OCI-LY7 (cell line): ENCODE measurements around the gene ACAP3. TPM values are rescaled to one million over a fixed set of nuclear protein-coding genes. Genes with fewer than 3 reads are reported as not detected.

ENCODE experiments used
- Bru-seq: library from RNA; stranded (reverse); fragments of 400-500 nt; gene quantifications from one replicate; lab custom pipeline; 2021; lab: Mats Ljungman, UMichigan
- BruChase-seq, 2 experiments: library from RNA; stranded (reverse); fragments of 400-500 nt; gene quantifications; one replicate each; lab custom pipeline; 2021; lab: Mats Ljungman, UMichigan
- BruUV-seq: library from RNA; stranded (reverse); fragments of 400-500 nt; replicated peaks from 2 replicates; lab custom pipeline; 2021; lab: Mats Ljungman, UMichigan
- CTCF ChIA-PET: fragments of 300-600 bp; sonication (Branson Sonifier 250); formaldehyde crosslinking; loops from one replicate; lab custom pipeline; 2022; ENCODE audit warnings: antibody characterized with exemption; ENCODE audit not compliant: unreplicated experiment; lab: Charles Lee
- POLR2A ChIA-PET: fragments of 300-600 bp; sonication (Branson Sonifier 250); formaldehyde crosslinking; loops from one replicate; lab custom pipeline; 2022; ENCODE audit warnings: antibody characterized with exemption; lab: Charles Lee
- DNase-seq: peaks from one replicate; pipeline ENCODE4 v3.0.0-alpha.2; 2015; ENCODE audit warnings: low spot score
- H2AFZ ChIP-seq: fragments of 200-600 bp; sonication (generic), shearing (Covaris generic); 2 replicates; pipeline ENCODE4 v1.6.1; 2014; ENCODE audit warnings: mild to moderate bottlenecking, antibody characterized with exemption, low read length, moderate library complexity
- H3K27ac ChIP-seq: fragments of 200-600 bp; sonication (generic); 2 replicates; pipeline ENCODE4 v1.5.1; 2014; ENCODE audit warnings: mixed run types, low read depth, mild to moderate bottlenecking, moderate library complexity, low read length, inconsistent platforms; ENCODE audit not compliant: poor library complexity, severe bottlenecking
- H3K36me3 ChIP-seq: fragments of 200-600 bp; sonication (generic); 2 replicates; pipeline ENCODE4 v1.6.1; 2014; ENCODE audit warnings: mild to moderate bottlenecking, antibody characterized with exemption, low read length, moderate library complexity, mixed read lengths; ENCODE audit not compliant: insufficient read depth
- H3K4me1 ChIP-seq: fragments of 200-600 bp; sonication (generic); 2 replicates; pipeline ENCODE4 v1.5.1; 2014; ENCODE audit warnings: mild to moderate bottlenecking, low read length; ENCODE audit not compliant: insufficient read depth, poor library complexity, severe bottlenecking
- H3K4me2 ChIP-seq: fragments of 200-600 bp; sonication (generic); 2 replicates; pipeline ENCODE4 v1.6.1; 2014; ENCODE audit warnings: mild to moderate bottlenecking, low read length
- H3K4me3 ChIP-seq: fragments of 200-600 bp; sonication (generic); 2 replicates; pipeline ENCODE4 v1.5.1; 2014; ENCODE audit warnings: mild to moderate bottlenecking, low read depth, low read length; ENCODE audit not compliant: poor library complexity, severe bottlenecking
- H3K79me2 ChIP-seq: fragments of 200-600 bp; sonication (generic); 2 replicates; pipeline ENCODE4 v1.6.1; 2016; ENCODE audit warnings: low read depth, mild to moderate bottlenecking, low read length, moderate library complexity, mixed read lengths; ENCODE audit not compliant: insufficient read depth
- H3K9me2 ChIP-seq: fragments of 200-600 bp; sonication (generic); 2 replicates; pipeline ENCODE4 v1.6.1; 2016; ENCODE audit warnings: mild to moderate bottlenecking, low read length, mixed read lengths; ENCODE audit not compliant: insufficient read depth
- H3K9me3 ChIP-seq: fragments of 200-600 bp; sonication (generic); 2 replicates; pipeline ENCODE4 v1.6.1; 2014; ENCODE audit warnings: mild to moderate bottlenecking, mixed run types, low read length, mixed read lengths
- H4K20me1 ChIP-seq: fragments of 200-600 bp; sonication (generic); 2 replicates; pipeline ENCODE4 v1.6.1; 2014; ENCODE audit warnings: mild to moderate bottlenecking, antibody characterized with exemption, low read length, moderate library complexity, mixed read lengths; ENCODE audit not compliant: insufficient read depth
- CTCF ChIP-seq: fragments of 200-600 bp; sonication (generic); conservative IDR thresholded peaks from 2 replicates; pipeline ENCODE4 v1.5.1; 2014; ENCODE audit warnings: mild to moderate bottlenecking, antibody characterized with exemption, low read length, moderate library complexity, mixed read lengths
- EZH2phosphoT487 ChIP-seq: fragments of 200-600 bp; sonication (generic); IDR thresholded peaks from 2 replicates; pipeline ENCODE4 v1.6.1; 2018; ENCODE audit warnings: low read depth, borderline replicate concordance, mild to moderate bottlenecking, mixed run types, antibody characterized with exemption, low read length, moderate library complexity, mixed read lengths
- intact Hi-C: fragments of 100-400 bp; cut with micrococcal nuclease; formaldehyde crosslinking; loops from one replicate; pipeline ENCODE4 v1.10.0; 2022; ENCODE audit not compliant: unreplicated experiment
- long read RNA-seq: library from polyadenylated mRNA; stranded (forward); transcript quantifications from one replicate; pipeline ENCODE4 v2.0.0, GENCODE V29; 2022
- total RNA-seq, 2 experiments: library from RNA; depleted of rRNA in 1 of 2; stranded (reverse); fragments of >200 nt in 1 of 2; shearing (Covaris generic) in 1 of 2; gene quantifications; 2 replicates each; pipeline ENCODE4 v1.2.3, GENCODE V29; 2014 to 2022

ACAP3 gene, protein sequence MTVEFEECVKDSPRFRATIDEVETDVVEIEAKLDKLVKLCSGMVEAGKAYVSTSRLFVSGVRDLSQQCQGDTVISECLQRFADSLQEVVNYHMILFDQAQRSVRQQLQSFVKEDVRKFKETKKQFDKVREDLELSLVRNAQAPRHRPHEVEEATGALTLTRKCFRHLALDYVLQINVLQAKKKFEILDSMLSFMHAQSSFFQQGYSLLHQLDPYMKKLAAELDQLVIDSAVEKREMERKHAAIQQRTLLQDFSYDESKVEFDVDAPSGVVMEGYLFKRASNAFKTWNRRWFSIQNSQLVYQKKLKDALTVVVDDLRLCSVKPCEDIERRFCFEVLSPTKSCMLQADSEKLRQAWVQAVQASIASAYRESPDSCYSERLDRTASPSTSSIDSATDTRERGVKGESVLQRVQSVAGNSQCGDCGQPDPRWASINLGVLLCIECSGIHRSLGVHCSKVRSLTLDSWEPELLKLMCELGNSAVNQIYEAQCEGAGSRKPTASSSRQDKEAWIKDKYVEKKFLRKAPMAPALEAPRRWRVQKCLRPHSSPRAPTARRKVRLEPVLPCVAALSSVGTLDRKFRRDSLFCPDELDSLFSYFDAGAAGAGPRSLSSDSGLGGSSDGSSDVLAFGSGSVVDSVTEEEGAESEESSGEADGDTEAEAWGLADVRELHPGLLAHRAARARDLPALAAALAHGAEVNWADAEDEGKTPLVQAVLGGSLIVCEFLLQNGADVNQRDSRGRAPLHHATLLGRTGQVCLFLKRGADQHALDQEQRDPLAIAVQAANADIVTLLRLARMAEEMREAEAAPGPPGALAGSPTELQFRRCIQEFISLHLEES
- total RNA-seq (2014; rRNA removed; shearing (Covaris generic)) (26.3 and 26.8 TPM in 2 replicates), total RNA-seq (2022) (47.6 and 47.7 TPM in 2 replicates), Bru-seq, nascent RNA (percentile 42 among the genes with signal in this experiment), BruChase-seq, experiment 1, labeled RNA remaining after a 6-hour chase (percentile 60 among the genes with signal in this experiment), BruChase-seq, experiment 2, labeled RNA remaining after a 2-hour chase (percentile 56 among the genes with signal in this experiment)
- long read RNA-seq, partial matches to known transcripts, result 5 of 29 reads
- long read RNA-seq, other reads (novel, unspliced or antisense), result 22 of 29 reads

- TF ChIP-seq EZH2phosphoT487 (no peak), CTCF (no peak)
Measured at GRCh38 chr1:1307923-1308755, at the start of gene ACAP3, which contains the start of gene PUSL1. TSS of gene ACAP3 (minus strand) at chr1:1307930. CDS start at chr1:1307815, 115 bp downstream. TSS of gene PUSL1 (plus strand) at chr1:1308597. CDS start at chr1:1308644, 47 bp downstream.

GRCh38 chr1:1356796-1357401 lies 49.2 kb upstream of the ACAP3 start:
- Histone ChIP-seq H4K20me1 (no peaks in the 10 kb centered on the region), H3K4me1 (peaks cover 16% of the 10 kb centered on the region), H3K9me3 (no peaks in the 10 kb centered on the region), H3K79me2 (no peaks in the 10 kb centered on the region), H3K4me2 (no peak overlapping the region), H3K9me2 (no peaks in the 10 kb centered on the region), H3K27ac (no peak overlapping the region), H2AFZ (no peak overlapping the region), H3K4me3 (no peak overlapping the region), H3K36me3 (no peaks in the 10 kb centered on the region)
- CTCF ChIA-PET, result no interaction called here
- no peak for TF ChIP-seq EZH2phosphoT487
- no peak for TF ChIP-seq CTCF
- intact Hi-C loops, result no loop called here
- DNase-seq, result no peak
- BruUV-seq, result no TSS peak
- POLR2A ChIA-PET, result no interaction called here

More at GRCh38 chr1:1307923-1308755, at the start of gene ACAP3, which contains the start of gene PUSL1:
- H3K4me3 ChIP-seq, result peak within 1 kb of the TSS; percentile 90
- H4K20me1 ChIP-seq, result peaks cover 5% of the 10 kb centered on the region; the same call in 1 of the 2 replicates
- no TSS peak for BruUV-seq
- POLR2A ChIA-PET, result no interaction called here
- H3K9me2 ChIP-seq, result no peaks in the 10 kb centered on the region
- peaks cover 35% of the 10 kb centered on the region for H3K4me1 ChIP-seq
- no peaks in the 10 kb centered on the region; the same call in 1 of the 2 replicates for H3K79me2 ChIP-seq
- H3K9me3 ChIP-seq, result no peaks in the 10 kb centered on the region
- peak within 1 kb of the TSS; percentile 74; the same call in 1 of the 2 replicates for H2AFZ ChIP-seq
- CTCF ChIA-PET, result no interaction called here
- H3K36me3 ChIP-seq, result peaks cover 36% of the 10 kb centered on the region
- H3K4me2 ChIP-seq, result peak within 1 kb of the TSS; percentile 99
- DNase-seq, result peak; percentile 95
- H3K27ac ChIP-seq, result peak within 1 kb of the TSS; percentile 88
- intact Hi-C loops, result loop anchor here (1.0 to 5.0 kb wide), 6 partner anchors 17 to 276 kb away; partner anchors contain the start of genes ATAD3B, B3GALT6, C1orf159 and CPTP
